SU-DHL-6 (cell line): Measurements from ENCODE around the gene DIS3L2.
"Not testable (repeated sequence)": the region's sequence is repeated elsewhere in the genome, so short reads cannot be mapped to it uniquely, and the experiment has no call there.

Experiments used
- H2AFZ ChIP-seq: fragments of 200-600 bp; sonication (generic); 2 replicates; pipeline ENCODE4 v1.6.1; 2014; ENCODE audit warnings: low read depth, mild to moderate bottlenecking, moderate library complexity, mixed read lengths, antibody characterized with exemption, low read length; ENCODE audit not compliant: severe bottlenecking
- H3F3A ChIP-seq: fragments of 200-600 bp; shearing (Covaris generic); 2 replicates; pipeline ENCODE4 v1.6.0; 2016; ENCODE audit warnings: antibody characterized with exemption, mild to moderate bottlenecking; ENCODE audit not compliant: insufficient read depth
- H3K27ac ChIP-seq: fragments of 200-600 bp; sonication (generic); 2 replicates; pipeline ENCODE4 v1.5.1; 2016; ENCODE audit warnings: low read depth, mild to moderate bottlenecking, low read length, moderate library complexity, mixed read lengths
- H3K27me3 ChIP-seq: fragments of 200-600 bp; sonication (generic), shearing (Covaris generic); 2 replicates; pipeline ENCODE4 v1.6.0; 2014; ENCODE audit warnings: mild to moderate bottlenecking, low read length
- H3K36me3 ChIP-seq: fragments of 200-600 bp; sonication (generic); 2 replicates; pipeline ENCODE4 v1.6.1; 2014; ENCODE audit warnings: mild to moderate bottlenecking, low read length, mixed read lengths
- H3K4me2 ChIP-seq: fragments of 300-600, 200-600 bp; shearing (Covaris generic), sonication (generic); 2 replicates; pipeline ENCODE4 v1.6.0; 2014; ENCODE audit warnings: low read length, low read depth, mild to moderate bottlenecking; ENCODE audit not compliant: poor library complexity, severe bottlenecking
- H3K4me3 ChIP-seq: fragments of 200-600 bp; sonication (generic); 2 replicates; pipeline ENCODE4 v1.5.1; 2014; ENCODE audit warnings: antibody characterized with exemption, low read length, mild to moderate bottlenecking, mixed read lengths; ENCODE audit not compliant: insufficient read depth, poor library complexity, severe bottlenecking
- H3K79me2 ChIP-seq: fragments of 200-600 bp; sonication (generic); 2 replicates; pipeline ENCODE4 v1.6.1; 2014; ENCODE audit warnings: mild to moderate bottlenecking, low read length, moderate library complexity; ENCODE audit not compliant: insufficient read depth
- H3K9ac ChIP-seq: fragments of 200-600 bp; sonication (generic); 2 replicates; pipeline ENCODE4 v1.7.0; 2014; ENCODE audit warnings: mild to moderate bottlenecking, low read length
- H3K9me2 ChIP-seq: fragments of 200-600 bp; sonication (generic); replicated peaks from 2 replicates; pipeline ENCODE4 v1.6.1; 2014; ENCODE audit warnings: low read length; ENCODE audit not compliant: insufficient read depth
- H3K9me3 ChIP-seq: fragments of 200-600 bp; sonication (generic); 2 replicates; pipeline ENCODE4 v1.6.1; 2014; ENCODE audit warnings: low read length, mixed read lengths; ENCODE audit not compliant: insufficient read depth
- H4K20me1 ChIP-seq: fragments of 200-600 bp; sonication (generic); 2 replicates; pipeline ENCODE4 v1.6.1; 2014; ENCODE audit warnings: low read depth, mild to moderate bottlenecking, antibody characterized with exemption, low read length, moderate library complexity, mixed read lengths
- EZH2phosphoT487 ChIP-seq: fragments of 200-600 bp; sonication (generic), shearing (Covaris generic); conservative IDR thresholded peaks from 2 replicates; pipeline ENCODE4 v1.6.1; 2018; ENCODE audit warnings: mild to moderate bottlenecking, antibody characterized with exemption, low read length, moderate library complexity, mixed read lengths
- TF ChIP-seq, protein P1 (sequence below): fragments of 200-600 bp; sonication (generic); IDR thresholded peaks from one replicate; pipeline ENCODE4 v1.5.1; 2017; ENCODE audit warnings: antibody characterized with exemption, mild to moderate bottlenecking, low read length, moderate library complexity; ENCODE audit not compliant: insufficient read depth, poor library complexity, severe bottlenecking

DIS3L2 gene

DNA sequence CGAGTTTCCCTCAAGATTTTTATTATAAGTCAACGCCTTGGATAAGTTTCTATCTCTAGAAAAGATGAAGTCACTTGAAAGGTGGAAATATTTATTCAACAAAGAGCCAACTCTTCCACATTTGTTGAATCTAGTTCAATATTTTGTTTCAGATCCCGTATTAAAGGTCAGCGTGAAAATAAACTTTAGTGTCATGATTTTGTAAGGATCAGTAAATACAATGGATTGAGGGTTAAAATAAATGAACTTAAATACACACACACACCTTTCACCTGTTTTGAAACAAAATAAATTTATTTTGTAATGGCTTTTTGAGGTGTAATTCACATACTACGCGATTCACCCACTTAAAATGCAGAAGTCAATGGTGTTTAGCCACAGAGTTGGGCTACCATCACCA lies 19.3 kb upstream of the DIS3L2 start:
- Histone ChIP-seq H3K9me2 (no peaks in the 10 kb centered on the region), H3K36me3 (no peaks in the 10 kb centered on the region), H3K27ac (no peak overlapping the region), H2AFZ (no peak overlapping the region), H3K9me3 (no peaks in the 10 kb centered on the region), H3K9ac (no peak overlapping the region), H3K4me3 (no peak overlapping the region), H3K4me2 (no peak overlapping the region), H3K27me3 (no peaks in the 10 kb centered on the region), H3K79me2 (no peaks in the 10 kb centered on the region), H4K20me1 (no peaks in the 10 kb centered on the region), H3F3A (no peaks in the 10 kb centered on the region)
- no peak for TF ChIP-seq EZH2phosphoT487
- TF ChIP-seq, protein P1, sequence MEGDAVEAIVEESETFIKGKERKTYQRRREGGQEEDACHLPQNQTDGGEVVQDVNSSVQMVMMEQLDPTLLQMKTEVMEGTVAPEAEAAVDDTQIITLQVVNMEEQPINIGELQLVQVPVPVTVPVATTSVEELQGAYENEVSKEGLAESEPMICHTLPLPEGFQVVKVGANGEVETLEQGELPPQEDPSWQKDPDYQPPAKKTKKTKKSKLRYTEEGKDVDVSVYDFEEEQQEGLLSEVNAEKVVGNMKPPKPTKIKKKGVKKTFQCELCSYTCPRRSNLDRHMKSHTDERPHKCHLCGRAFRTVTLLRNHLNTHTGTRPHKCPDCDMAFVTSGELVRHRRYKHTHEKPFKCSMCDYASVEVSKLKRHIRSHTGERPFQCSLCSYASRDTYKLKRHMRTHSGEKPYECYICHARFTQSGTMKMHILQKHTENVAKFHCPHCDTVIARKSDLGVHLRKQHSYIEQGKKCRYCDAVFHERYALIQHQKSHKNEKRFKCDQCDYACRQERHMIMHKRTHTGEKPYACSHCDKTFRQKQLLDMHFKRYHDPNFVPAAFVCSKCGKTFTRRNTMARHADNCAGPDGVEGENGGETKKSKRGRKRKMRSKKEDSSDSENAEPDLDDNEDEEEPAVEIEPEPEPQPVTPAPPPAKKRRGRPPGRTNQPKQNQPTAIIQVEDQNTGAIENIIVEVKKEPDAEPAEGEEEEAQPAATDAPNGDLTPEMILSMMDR: no peak

DNA sequence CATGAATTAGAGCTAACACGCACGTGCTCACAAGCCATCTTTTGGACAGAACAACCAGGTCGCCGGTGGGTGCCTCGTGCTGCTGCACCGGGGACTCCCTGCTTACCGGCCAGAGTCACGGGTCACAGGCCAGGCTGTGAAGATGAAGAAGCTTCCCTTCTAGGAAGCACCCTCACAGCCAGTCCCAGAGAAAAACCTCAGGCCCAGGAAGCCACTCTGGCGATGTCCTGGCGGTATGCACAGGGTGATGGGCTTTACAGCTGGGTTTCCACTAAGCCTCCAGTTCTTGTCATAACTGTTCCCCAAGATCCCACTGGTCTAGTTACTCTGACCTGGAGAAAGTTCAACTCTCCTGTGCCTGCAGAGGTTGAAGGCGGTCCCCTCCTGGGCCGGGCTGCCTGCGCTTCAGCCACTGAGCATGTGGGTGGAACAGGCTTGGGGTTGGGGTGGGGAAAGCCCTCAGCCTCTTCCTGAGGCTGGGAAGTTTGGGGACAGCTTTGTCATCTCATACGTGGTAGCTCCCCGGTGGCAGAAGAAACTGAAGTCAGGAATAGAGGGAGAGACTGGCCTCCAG lies 15.2 kb upstream of the DIS3L2 start:
- Histone ChIP-seq H3K27me3 (no peaks in the 10 kb centered on the region), H3K4me3 (no peak overlapping the region), H3K4me2 (no peak overlapping the region), H3K27ac (no peak overlapping the region), H3K9me3 (no peaks in the 10 kb centered on the region), H3K9me2 (no peaks in the 10 kb centered on the region), H2AFZ (no peak overlapping the region), H4K20me1 (no peaks in the 10 kb centered on the region), H3K36me3 (no peaks in the 10 kb centered on the region), H3F3A (no peaks in the 10 kb centered on the region), H3K9ac (no peak overlapping the region), H3K79me2 (no peaks in the 10 kb centered on the region)
- TF ChIP-seq, protein P1: no peak
- no peak for TF ChIP-seq EZH2phosphoT487

DNA sequence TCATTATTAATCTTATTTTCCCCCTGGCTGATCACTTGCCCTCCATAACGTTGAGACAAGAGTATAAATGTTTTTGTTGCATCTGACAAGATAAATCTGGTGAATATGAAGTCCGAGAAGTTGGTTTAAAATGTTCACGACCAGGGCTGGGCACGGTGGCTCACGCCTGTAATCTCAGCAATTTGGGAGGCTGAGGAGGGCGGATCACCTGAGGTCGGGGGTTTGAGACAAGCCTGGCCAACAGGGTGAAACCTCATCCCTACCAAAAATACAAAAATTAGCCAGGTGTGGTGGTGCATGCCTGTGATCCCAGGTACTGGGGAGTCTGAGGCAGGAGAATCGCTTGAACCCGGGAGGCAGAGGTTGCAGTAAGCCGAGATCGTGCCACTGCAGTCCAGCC lies 14.4 kb upstream of the DIS3L2 start:
- not testable (repeated sequence) for H3K27ac ChIP-seq, H3K4me3 ChIP-seq, H3K79me2 ChIP-seq, H3K27me3 ChIP-seq, H3K9me3 ChIP-seq, H3K9ac ChIP-seq, H3K4me2 ChIP-seq, H2AFZ ChIP-seq, H4K20me1 ChIP-seq, H3K9me2 ChIP-seq, H3F3A ChIP-seq, H3K36me3 ChIP-seq

DNA sequence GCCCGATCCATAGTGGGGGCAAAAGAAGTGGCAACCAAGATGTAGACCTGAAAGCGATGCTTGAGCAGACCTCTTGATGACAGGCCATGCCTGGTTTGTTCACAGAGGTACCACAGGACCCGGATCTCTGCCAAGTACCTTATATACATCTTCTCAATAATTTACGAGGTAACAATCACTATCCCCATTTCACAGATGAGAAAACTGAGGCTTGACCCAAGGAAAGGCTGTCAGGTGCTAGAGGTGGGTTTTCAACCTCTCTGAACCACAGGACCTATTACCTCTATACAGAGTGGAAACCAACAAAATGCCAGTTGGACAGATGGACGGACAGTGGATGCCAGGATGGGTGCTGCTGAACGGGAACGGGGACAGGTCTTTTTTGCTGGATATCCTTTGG lies 13.8 kb upstream of the DIS3L2 start:
- Histone ChIP-seq H4K20me1 (no peaks in the 10 kb centered on the region), H3K36me3 (no peaks in the 10 kb centered on the region), H3K79me2 (no peaks in the 10 kb centered on the region), H3F3A (no peaks in the 10 kb centered on the region), H3K4me2 (no peak overlapping the region), H3K9me3 (no peaks in the 10 kb centered on the region), H3K9me2 (no peaks in the 10 kb centered on the region), H3K4me3 (no peak overlapping the region), H3K9ac (no peak overlapping the region), H3K27ac (no peak overlapping the region), H3K27me3 (no peaks in the 10 kb centered on the region), H2AFZ (no peak overlapping the region)
- TF ChIP-seq EZH2phosphoT487: no peak
- TF ChIP-seq, protein P1: no peak
